Measurements from ENCODE around the gene KDM2A.
A peak's percentile ranks its signal among the peaks of the same experiment; 100 is the strongest.

Gene KDM2A

GRCh38 chr11:67118801-67119584 is at the start of gene KDM2A:
Gene KDM2A, plus strand, starts transcription at chr11:67119263. Its CDS starts 2,054 bp downstream, at chr11:67121317.
- peak; percentile 93 for DNase-seq (ENCODE audit: low read depth)

DNA sequence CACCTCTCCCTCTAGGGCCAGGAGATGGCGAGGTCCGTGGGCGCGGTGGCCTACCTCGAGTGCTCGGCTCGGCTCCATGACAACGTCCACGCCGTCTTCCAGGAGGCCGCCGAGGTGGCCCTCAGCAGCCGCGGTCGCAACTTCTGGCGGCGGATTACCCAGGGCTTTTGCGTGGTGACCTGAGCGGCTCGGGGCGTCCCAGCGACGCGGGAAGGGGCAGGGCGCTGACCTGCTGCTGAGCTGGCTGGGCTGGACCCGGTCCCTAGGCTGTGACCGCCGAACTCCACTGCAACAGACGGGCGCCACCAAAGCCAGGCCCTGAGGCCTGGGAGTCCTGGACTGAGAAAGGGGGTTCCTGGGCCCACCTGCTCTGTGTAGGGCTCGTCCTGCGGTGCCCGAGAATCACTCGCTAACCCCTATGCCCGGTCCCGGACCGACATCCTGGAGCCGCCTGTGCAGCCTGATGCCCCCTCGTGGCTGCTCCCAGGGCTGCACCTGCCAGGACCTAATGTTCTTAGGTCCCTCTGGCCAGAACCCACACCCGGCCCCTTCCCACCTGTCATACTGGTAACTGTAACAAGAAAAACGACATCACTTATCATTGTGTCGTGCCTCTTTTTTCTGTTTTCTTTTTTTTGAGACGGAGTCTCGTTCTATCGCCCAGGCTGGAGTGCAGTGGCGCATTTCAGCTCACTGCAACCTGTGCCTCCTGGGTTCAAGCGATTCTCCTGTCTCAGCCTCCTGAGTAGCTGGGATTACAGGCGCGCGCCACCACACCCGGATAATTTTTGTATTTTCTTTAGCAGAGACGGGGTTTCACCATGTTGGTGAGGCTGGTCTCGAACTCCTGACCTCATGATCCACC is 47.4 kb upstream of the KDM2A start:
- peak; percentile 53 for DNase-seq (ENCODE audit: low read depth)

GRCh38 chr11:67072295-67072694 is 46.8 kb upstream of the KDM2A start:
- DNase-seq (ENCODE audit: low read depth), result no peak

DNA sequence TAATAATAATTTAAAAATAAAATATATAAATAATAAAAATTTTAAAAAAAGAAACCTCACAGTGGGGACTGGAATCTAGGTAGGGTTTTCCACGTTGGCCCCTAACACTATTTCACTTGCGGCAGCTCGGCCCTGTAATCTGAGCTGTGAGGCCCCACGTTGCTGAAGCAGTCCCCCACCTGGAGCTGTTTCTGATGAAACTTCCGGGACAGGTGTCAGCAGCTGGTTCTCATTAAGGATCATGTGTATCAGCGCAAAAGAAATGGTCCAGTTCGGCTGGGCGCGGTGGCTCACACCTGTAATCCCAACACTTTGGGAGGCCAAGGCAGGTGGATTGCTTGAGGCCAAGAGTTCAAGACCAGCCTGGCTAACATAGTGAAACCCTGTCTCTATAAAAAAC is 45.2 kb upstream of the KDM2A start:
- DNase-seq (ENCODE audit: low read depth), result no peak

GRCh38 chr11:67076202-67076601 is 42.9 kb upstream of the KDM2A start:
- no peak for DNase-seq (ENCODE audit: low read depth)

DNA sequence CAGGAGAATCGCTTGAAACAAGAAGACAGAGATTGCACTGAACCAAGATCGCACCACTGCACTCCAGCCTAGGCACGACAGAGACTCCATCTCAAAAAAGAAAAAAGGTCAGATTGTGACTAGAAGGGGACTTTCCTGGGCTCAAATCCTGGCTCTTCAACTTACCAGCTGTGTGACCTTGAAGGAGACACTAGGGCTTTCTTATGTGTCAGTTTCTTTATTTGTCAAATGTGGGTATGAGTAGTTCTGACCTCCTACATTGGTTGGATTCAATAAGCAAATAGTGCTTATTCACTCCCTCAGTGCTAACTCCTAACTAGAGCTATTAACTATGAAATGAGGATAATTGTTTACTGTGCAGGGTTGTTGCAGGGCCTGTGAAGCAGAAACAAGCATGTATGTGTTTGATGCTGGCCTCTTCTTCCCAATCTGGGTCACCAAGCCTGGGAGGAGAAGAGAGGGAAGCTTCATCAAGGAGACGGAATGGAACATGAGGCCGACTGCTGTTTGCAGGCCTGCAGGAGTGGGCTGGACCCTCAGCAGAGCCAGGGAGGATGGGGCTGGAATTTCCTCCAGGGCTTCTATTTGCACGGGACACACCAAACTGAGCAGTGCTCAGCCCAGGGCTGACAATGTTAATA is 39.9 kb upstream of the KDM2A start:
- no peak for DNase-seq (ENCODE audit: low read depth)

GRCh38 chr11:67082071-67082791 is 36.8 kb upstream of the KDM2A start:
- no peak for DNase-seq (ENCODE audit: low read depth)

GRCh38 chr11:67083786-67084366 is 35.2 kb upstream of the KDM2A start:
- no peak for DNase-seq (ENCODE audit: low read depth)

DNA sequence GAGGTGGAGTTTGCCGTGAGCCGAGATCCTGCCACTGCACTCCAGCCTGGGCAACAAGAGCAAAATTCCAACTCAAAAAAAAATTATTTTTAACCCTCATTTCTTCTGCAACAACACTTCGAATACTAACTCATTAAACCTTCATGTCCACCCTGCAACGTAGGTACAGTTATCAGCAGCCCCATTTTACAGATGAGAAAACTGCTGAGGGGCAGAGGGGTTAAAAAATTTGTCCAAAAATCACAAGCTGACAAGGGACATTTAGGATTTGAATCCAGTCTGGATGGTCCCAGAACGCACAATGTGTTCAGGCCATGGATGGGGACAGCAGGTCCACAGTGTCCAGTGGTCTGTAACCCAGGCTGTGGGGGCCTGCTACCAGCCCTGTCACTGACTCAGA is 33.4 kb upstream of the KDM2A start:
- no peak for DNase-seq (ENCODE audit: low read depth)

- no peak for DNase-seq (ENCODE audit: low read depth)
Measured at GRCh38 chr11:67090717-67091116, 28.3 kb upstream of the KDM2A start.

GRCh38 chr11:67095214-67095507 is 23.9 kb upstream of the KDM2A start:
- no peak for DNase-seq (ENCODE audit: low read depth)

DNA sequence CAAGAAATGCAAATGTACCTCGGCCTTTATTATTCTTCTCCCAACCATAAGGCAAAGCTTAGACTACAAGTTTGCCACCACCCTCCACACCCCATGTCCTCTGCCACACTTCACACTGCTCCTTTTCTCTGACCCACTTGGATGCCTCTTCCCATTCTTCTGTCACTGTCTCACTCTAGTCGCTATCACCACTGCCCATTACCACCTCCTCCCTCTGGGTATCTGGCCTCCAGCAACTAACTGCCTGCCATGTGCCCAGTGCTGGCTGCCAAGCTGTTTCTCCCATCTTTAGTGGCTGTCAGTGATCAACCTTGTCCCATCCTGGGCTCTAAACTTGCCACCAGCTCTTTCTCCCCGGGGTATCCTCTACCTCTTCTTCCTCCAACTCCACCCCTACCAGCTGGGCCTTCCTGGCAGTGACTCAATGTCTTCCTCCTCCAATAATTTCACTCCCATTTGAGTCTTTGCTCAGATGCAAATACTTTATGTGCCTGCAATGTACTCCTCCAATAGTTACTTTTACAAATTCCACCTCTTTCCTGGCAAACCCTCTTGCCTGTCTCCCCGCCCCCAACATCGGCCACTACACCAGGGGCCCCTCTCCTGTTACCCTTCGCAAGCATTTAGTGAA is 20.1 kb upstream of the KDM2A start:
- DNase-seq (ENCODE audit: low read depth), result no peak

GRCh38 chr11:67099831-67100324 is 19.2 kb upstream of the KDM2A start:
- no peak for DNase-seq (ENCODE audit: low read depth)

DNA sequence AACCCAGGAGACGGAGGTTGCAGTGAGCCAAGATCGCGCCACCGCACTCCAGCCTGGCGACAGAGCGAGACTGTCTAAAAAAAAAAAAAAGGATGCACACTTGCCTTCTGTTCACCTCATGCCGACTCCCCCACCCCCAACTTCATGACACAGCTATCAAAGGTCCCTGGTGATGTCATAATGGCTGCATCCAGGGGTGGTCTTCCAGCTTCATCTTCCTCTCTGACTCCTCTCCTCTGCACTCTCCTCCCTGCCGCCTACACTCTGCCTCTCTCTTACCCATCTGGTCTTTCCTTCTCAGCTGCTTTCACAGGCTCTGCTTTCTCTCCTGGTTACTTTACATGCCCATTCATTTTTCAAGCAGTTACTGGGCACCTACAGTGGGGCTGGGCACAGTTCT is 16.4 kb upstream of the KDM2A start:
- DNase-seq (ENCODE audit: low read depth), result no peak

- no peak for DNase-seq (ENCODE audit: low read depth)
Measured at GRCh38 chr11:67105964-67106363, 13.1 kb upstream of the KDM2A start.

- DNase-seq (ENCODE audit: low read depth), result no peak
Measured at GRCh38 chr11:67111261-67111660, 7.8 kb upstream of the KDM2A start.

DNA sequence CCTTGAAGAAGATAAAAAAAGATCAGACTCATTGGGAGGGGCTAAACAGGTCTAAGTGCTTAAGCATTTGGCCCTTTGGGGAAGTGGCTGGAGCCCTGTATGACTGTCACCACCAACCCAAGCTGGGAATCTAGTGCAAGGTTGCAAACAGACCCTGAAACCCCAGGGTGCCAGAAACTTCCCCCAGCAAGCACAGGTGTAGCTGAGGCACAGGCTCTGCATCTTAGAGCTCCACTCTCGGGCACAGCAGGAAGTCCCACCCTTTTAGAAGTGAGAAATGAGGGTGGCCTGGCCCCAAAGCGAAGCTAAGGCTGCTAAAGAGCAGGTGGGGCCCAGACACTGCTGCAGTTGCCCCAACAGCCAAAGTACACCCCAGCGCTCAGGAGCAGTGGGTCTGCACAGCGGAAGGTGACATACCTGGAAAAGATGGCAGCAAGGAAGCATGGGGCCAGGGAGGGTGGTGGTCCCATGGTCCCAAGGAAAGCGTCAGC is 5.8 kb upstream of the KDM2A start:
- DNase-seq (ENCODE audit: low read depth), result no peak

DNA sequence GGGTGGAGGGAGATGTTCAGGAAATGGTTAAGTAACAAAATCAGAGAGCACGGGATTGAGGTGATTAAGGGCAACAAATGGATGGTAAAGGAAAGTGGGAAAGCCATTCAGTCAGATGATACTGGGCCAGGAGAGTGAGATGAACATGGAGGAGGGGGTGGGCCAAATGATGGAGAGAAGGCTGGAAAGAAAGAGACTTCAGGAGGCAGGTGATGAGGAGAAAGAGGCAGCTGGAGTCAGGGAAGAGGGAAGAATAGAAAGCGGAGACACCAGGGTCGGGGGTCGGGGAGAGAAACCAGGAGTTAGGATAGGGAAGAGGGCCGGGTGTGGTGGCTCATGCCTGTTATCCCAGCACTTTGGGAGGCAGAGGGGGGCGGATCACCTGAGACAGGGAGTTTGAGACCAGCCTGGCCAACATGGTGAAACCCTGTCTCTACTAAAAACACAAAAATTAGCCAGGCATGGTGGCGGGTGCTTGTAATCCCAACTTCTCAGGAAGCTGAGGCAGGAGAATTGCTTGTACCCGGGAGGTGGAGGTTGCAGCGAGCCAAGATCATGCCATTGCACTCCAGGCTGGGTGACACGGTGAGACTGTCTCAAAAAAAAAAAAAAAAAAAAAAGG is 4.7 kb upstream of the KDM2A start:
- no peak for DNase-seq (ENCODE audit: low read depth)

GRCh38 chr11:67116758-67117105 is 2.3 kb upstream of the KDM2A start:
- DNase-seq (ENCODE audit: low read depth), result no peak

DNA sequence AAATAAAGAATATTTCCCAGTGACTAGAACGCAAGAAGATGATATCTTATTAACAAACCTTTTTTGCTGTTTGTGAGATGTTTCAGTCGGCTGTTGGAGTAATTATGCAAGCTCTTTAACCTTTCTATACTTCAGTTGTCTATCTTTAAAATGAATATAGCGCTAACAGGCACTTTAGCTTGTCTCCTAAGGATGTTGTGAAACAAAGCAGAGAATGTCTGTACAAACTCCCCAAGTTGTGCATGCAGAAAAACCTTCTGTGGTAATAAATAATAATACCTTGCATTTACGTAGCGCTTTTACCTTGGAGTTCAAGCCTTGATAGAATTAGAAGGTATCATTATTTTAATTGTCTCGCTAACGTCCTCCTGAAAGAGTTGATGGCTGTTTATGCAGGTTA is 1.9 kb upstream of the KDM2A start:
- no peak for DNase-seq (ENCODE audit: low read depth)

DNA sequence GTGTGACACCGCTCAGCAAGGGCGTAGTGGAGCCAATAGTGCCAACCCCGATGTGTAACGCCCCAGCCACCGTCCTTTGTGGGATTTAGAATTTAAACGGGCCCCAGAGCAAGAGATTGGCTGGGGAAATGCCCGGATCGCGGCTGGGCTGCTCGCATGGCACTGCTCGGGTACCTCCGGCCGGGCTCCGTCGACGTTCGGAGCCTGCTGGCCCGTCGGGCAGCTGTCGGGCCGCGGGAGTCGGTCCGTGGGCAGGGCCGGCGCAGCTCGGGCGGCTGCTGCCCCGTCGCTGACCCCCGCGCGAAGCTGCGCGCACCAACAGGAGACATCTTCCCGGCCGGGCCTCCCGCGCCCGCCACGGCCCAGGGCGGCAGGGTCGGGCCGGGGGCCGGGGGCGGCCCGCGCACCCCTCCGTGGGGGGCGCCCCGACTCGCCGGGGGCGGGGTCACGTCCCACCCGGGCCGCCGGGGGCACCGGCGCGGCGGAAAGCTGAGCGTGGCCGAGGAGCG is 1.3 kb upstream of the KDM2A start:
- DNase-seq (ENCODE audit: low read depth), result no peak
